ENCODE results near the gene LARGE1.

Gene LARGE1

GRCh38 chr22:33337524-33337923 lies 582.8 kb downstream of the LARGE1 start:
- no peak for TF ChIP-seq CTCF (IDR thresholded peaks at IDR 0.05)

- no peak for TF ChIP-seq CTCF (IDR thresholded peaks at IDR 0.05)
These were observed 584.5 kb downstream of the LARGE1 start for GRCh38 chr22:33335611-33336279.

GRCh38 chr22:33332538-33332937 lies 587.7 kb downstream of the LARGE1 start:
- no peak for TF ChIP-seq CTCF (IDR thresholded peaks at IDR 0.05)

GRCh38 chr22:33331017-33331416 lies 589.3 kb downstream of the LARGE1 start:
- no peak for TF ChIP-seq CTCF (IDR thresholded peaks at IDR 0.05)

- no peak for TF ChIP-seq CTCF (IDR thresholded peaks at IDR 0.05)
These were observed 589.7 kb downstream of the LARGE1 start for GRCh38 chr22:33330534-33330933.

- no peak for TF ChIP-seq CTCF (IDR thresholded peaks at IDR 0.05)
These were observed 590.9 kb downstream of the LARGE1 start for GRCh38 chr22:33329398-33329797.

GRCh38 chr22:33328789-33329296 lies 591.4 kb downstream of the LARGE1 start:
- TF ChIP-seq CTCF (IDR thresholded peaks at IDR 0.05) = no peak
